ENCODE data around the gene MYL6B.
"Not testable (repeated sequence)": the region's sequence is repeated elsewhere in the genome, so short reads cannot be mapped to it uniquely, and the experiment has no call there.

DNA sequence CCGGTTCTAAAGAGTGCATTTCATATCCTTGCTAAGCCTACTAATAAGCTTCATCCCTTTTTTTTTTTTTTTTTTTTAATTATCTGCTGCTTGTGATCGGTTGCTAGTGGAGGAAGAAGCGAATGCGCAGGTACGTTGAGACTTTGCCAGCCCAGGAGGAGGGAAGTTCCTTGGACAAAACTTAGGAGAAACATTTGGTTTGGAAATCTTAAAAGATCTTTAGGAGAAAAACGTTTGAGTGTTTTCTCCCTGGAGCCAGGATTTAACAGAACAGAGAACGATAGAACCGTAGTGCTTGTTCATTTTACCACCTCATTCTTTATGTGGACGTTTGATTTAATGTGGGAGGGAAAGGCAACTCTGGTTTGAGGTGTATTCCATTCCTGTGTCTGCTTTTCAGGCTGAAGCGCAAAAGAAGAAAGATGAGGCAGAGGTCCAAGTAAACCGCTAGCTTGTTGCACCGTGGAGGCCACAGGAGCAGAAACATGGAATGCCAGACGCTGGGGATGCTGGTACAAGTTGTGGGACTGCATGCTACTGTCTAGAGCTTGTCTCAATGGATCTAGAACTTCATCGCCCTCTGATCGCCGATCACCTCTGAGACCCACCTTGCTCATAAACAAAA is 35.2 kb upstream of the MYL6B start:
- TF ChIP-seq CTCF, EZH2, EZH2phosphoT487 (IDR thresholded peaks at IDR 0.05): not testable (repeated sequence)
